Measurements from ENCODE around the gene DCTN5. TPM values are rescaled to one million over a fixed set of nuclear protein-coding genes. Genes with fewer than 3 reads are reported as not detected.

The DCTN5 gene
- total and polyA plus RNA-seq, 2 of the 13 experiments (the other 11 are each of a cell fraction or from before 2014, with no cell fraction given) = 105 to 207 TPM

DNA sequence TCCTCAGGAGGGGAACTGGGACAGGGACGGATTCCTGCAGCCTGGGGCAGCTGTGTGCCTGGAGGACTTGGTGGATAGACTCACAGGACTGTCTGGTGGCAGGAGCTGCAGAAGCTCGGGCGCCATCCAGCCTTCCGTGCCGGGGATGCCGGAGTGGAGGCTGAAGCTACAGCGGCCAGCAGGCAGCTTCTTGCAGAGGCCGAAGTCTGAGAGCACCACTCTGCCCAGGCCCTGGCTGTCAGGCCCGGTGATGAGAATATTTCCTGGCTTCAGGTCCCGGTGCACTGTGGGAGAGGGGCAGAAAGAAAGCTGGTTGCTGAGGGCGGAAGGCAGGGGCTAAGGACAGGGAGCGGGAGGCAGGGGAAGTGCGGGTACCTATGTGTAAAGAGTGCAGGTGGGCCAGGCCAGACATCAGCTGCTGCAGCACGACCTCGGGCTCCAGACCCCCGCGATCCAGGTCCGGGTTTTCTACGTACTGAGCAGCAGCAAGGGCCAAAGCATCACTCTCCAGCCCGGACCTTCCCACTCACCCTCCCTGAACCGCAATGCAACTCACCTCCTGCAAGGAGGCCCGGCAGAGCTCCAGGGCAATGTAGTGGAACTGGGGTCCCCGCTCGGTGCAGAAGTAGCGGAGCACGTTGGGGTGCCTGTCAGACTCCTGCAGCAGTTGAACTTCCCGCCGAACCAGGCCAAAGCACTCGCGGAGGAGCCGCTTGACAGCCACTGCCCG is 53.5 kb downstream of the DCTN5 start (continued):
- TF ChIP-seq SNAPC4 (CRISPR knock-in tag; IDR thresholded peaks at IDR 0.05) = peak; percentile 70; the same call in 1 of the 2 replicates
- TF ChIP-seq ZKSCAN5 (CRISPR knock-in tag; IDR thresholded peaks at IDR 0.05) = peak; percentile 84; the same call in 1 of the 2 replicates
- TF ChIP-seq ZNF549 (CRISPR knock-in tag; IDR thresholded peaks at IDR 0.05) = no peak
- TF ChIP-seq, protein P1, sequence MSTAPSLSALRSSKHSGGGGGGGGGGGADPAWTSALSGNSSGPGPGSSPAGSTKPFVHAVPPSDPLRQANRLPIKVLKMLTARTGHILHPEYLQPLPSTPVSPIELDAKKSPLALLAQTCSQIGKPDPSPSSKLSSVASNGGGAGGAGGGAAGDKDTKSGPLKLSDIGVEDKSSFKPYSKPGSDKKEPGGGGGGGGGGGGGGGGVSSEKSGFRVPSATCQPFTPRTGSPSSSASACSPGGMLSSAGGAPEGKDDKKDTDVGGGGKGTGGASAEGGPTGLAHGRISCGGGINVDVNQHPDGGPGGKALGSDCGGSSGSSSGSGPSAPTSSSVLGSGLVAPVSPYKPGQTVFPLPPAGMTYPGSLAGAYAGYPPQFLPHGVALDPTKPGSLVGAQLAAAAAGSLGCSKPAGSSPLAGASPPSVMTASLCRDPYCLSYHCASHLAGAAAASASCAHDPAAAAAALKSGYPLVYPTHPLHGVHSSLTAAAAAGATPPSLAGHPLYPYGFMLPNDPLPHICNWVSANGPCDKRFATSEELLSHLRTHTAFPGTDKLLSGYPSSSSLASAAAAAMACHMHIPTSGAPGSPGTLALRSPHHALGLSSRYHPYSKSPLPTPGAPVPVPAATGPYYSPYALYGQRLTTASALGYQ (CRISPR knock-in tag; IDR thresholded peaks at IDR 0.05) = no peak
- no peak for TF ChIP-seq SRSF9 (IDR thresholded peaks at IDR 0.05; ENCODE audit: borderline replicate concordance, insufficient read depth, low read depth, low read length, poor library complexity, severe bottlenecking)
- TF ChIP-seq FOXO1 (CRISPR knock-in tag; IDR thresholded peaks at IDR 0.05) = peak; percentile 51; the same call in 1 of the 2 replicates
- TF ChIP-seq ZNF564 (CRISPR knock-in tag; IDR thresholded peaks at IDR 0.05) = 0 out of 2 replicates have a peak, but pooled peaks have one; percentile 32
- no peak for TF ChIP-seq NAIF1 (CRISPR knock-in tag; IDR thresholded peaks at IDR 0.05; ENCODE audit: borderline replicate concordance)
- TF ChIP-seq ZNF33A (CRISPR knock-in tag; IDR thresholded peaks at IDR 0.05; ENCODE audit: borderline replicate concordance) = no peak
- peak; percentile 82 for TF ChIP-seq UBTF (CRISPR knock-in tag; IDR thresholded peaks at IDR 0.05)
- peak; percentile 73 for TF ChIP-seq ZFY (CRISPR knock-in tag; IDR thresholded peaks at IDR 0.05)
- no peak for TF ChIP-seq BCL6 (CRISPR knock-in tag; IDR thresholded peaks at IDR 0.05)
- TF ChIP-seq ZNF563 (CRISPR knock-in tag; IDR thresholded peaks at IDR 0.05) = peak; percentile 66; the same call in 1 of the 2 replicates
- TF ChIP-seq ZBTB20 (CRISPR knock-in tag; IDR thresholded peaks at IDR 0.05; ENCODE audit: borderline replicate concordance, low read depth) = no peak
- TF ChIP-seq THAP9 (CRISPR knock-in tag; IDR thresholded peaks at IDR 0.05; ENCODE audit: borderline replicate concordance) = peak; percentile 56; the same call in 1 of the 2 replicates
